ENCODE data around the gene SLC17A8.

SLC17A8 gene

GRCh38 chr12:100461330-100461973 lies 104.6 kb downstream of the SLC17A8 start:
- no peak overlapping the region for H3K4me2 ChIP-seq
- H3K27me3 ChIP-seq = no peaks in the 10 kb centered on the region
- no peak overlapping the region for H3K4me3 ChIP-seq
- H3K27ac ChIP-seq = no peak overlapping the region
- TF ChIP-seq Cebpa-rat (IDR thresholded peaks at IDR 0.05) = no peak
- H3K9ac ChIP-seq = no peak overlapping the region
- no peaks in the 10 kb centered on the region for H3K36me3 ChIP-seq
- H4K20me1 ChIP-seq = no peaks in the 10 kb centered on the region
- no peaks in the 10 kb centered on the region for H3K4me1 ChIP-seq
- no peaks in the 10 kb centered on the region for H3K9me3 ChIP-seq

- H3K4me3 ChIP-seq = no peak overlapping the region
- no peaks in the 10 kb centered on the region for H4K20me1 ChIP-seq
- H3K9me3 ChIP-seq = no peaks in the 10 kb centered on the region
- no peaks in the 10 kb centered on the region for H3K4me1 ChIP-seq
- H3K36me3 ChIP-seq = no peaks in the 10 kb centered on the region
- no peak for TF ChIP-seq Cebpa-rat (IDR thresholded peaks at IDR 0.05)
- no peak overlapping the region for H3K9ac ChIP-seq
- H3K27ac ChIP-seq = no peak overlapping the region
- no peak overlapping the region for H3K4me2 ChIP-seq
- H3K27me3 ChIP-seq = no peaks in the 10 kb centered on the region
Observed at GRCh38 chr12:100463661-100464060, 106.8 kb downstream of the SLC17A8 start.

- H3K4me2 ChIP-seq = no peak overlapping the region
- no peaks in the 10 kb centered on the region for H3K9me3 ChIP-seq
- no peak overlapping the region for H3K27ac ChIP-seq
- no peak overlapping the region for H3K9ac ChIP-seq
- no peaks in the 10 kb centered on the region for H3K4me1 ChIP-seq
- no peaks in the 10 kb centered on the region for H3K27me3 ChIP-seq
- no peak overlapping the region for H3K4me3 ChIP-seq
- no peaks in the 10 kb centered on the region for H4K20me1 ChIP-seq
- no peak for TF ChIP-seq Cebpa-rat (IDR thresholded peaks at IDR 0.05)
- H3K36me3 ChIP-seq = no peaks in the 10 kb centered on the region
Observed at GRCh38 chr12:100464529-100464928, 107.7 kb downstream of the SLC17A8 start.

- no peaks in the 10 kb centered on the region for H4K20me1 ChIP-seq
- no peaks in the 10 kb centered on the region for H3K27me3 ChIP-seq
- H3K27ac ChIP-seq = no peak overlapping the region
- H3K4me1 ChIP-seq = no peaks in the 10 kb centered on the region
- no peak overlapping the region for H3K9ac ChIP-seq
- H3K9me3 ChIP-seq = no peaks in the 10 kb centered on the region
- TF ChIP-seq Cebpa-rat (IDR thresholded peaks at IDR 0.05) = no peak
- H3K4me2 ChIP-seq = no peak overlapping the region
- no peak overlapping the region for H3K4me3 ChIP-seq
- no peaks in the 10 kb centered on the region for H3K36me3 ChIP-seq
Observed at GRCh38 chr12:100468126-100468525, 111.3 kb downstream of the SLC17A8 start.
